Measurements from ENCODE around the gene PKD1. TPM values are rescaled to one million over a fixed set of nuclear protein-coding genes. Genes with fewer than 3 reads are reported as not detected.

PKD1 gene
- total RNA-seq, 1 experiment from 2014 or later, result 45.6 TPM

DNA sequence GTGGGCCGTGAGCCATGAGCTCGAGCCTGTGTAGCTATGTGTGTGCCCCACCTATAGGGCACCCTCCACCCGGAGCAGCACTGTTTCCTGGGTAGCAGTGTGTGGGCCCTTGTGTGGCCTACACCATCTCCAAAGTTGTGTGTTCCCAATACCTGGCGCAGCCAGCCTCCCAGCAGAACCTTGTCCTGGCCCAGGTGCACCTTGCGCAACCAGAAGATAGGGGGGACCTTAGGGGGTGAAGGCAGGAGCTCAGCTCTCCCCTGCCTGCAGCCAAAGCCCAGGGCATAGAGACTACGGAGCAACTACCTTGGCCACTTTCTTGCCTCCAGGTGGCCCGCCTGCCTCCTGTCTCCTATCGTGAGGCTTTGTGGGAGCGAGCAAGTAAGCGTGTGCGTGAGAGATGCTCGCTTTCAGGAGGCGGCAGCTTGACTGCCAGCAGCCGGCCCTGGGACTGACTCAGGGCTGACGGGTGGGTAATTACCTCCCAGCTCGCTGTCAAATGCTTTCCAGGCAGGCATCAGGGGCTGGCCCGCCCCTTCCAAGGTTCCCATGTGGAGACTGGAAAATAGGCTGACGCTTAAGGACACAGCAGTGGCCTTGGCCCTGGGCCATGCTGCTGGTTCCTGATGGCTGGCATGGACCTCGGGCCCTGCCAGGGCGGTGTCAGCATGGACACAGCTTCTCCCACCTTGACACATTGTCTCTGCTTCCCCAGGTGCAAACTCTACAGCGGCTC, 38.9 kb upstream of the PKD1 start:
- H3K36me3 ChIP-seq (replicated peaks; ENCODE audit: control insufficient read depth, insufficient read depth, low read length), result peaks cover 18% of the 10 kb centered on the region
- no peak overlapping the region for H3K4me3 ChIP-seq (ENCODE audit: insufficient read depth, low read depth, low read length)

DNA sequence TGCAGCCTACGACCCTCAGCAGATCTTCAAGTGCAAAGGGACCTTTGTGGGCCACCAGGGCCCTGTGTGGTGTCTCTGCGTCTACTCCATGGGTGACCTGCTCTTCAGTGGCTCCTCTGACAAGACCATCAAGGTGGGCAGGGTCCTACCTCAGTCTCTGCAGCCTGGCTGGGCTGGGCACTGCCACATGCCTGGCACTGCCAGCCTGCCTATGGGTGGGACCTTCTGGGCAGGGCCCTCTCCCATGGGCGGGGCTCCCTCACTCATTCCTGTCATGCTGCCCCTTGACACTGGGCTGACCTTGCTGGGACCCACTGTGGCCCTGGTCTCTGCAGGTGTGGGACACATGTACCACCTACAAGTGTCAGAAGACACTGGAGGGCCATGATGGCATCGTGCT, 38.2 kb upstream of the PKD1 start:
- H3K4me3 ChIP-seq (ENCODE audit: insufficient read depth, low read depth, low read length), result no peak overlapping the region
- no peak for DNase-seq
- no peaks in the 10 kb centered on the region for H3K27me3 ChIP-seq (ENCODE audit: control insufficient read depth, insufficient read depth, low read length)
- H3K36me3 ChIP-seq (replicated peaks; ENCODE audit: control insufficient read depth, insufficient read depth, low read length), result peaks cover 18% of the 10 kb centered on the region

More for the DNA sequence above, 38.9 kb upstream of the PKD1 start:
- 0 out of 2 replicates have a peak, but pooled peaks cover 3% of the 10 kb centered on the region for H3K27me3 ChIP-seq (ENCODE audit: control insufficient read depth, insufficient read depth, low read length)
- DNase-seq, result no peak

GRCh38 chr16:2173366-2173765, 37.7 kb upstream of the PKD1 start:
- Histone ChIP-seq H3K36me3 (replicated peaks; ENCODE audit: control insufficient read depth, insufficient read depth, low read length) (peaks cover 18% of the 10 kb centered on the region), H3K27me3 (ENCODE audit: control insufficient read depth, insufficient read depth, low read length) (no peaks in the 10 kb centered on the region), H3K4me3 (ENCODE audit: insufficient read depth, low read depth, low read length) (no peak overlapping the region)
- DNase-seq, result no peak

- H3K4me3 ChIP-seq (ENCODE audit: insufficient read depth, low read depth, low read length), result no peak overlapping the region
- no peak for DNase-seq
- H3K36me3 ChIP-seq (replicated peaks; ENCODE audit: control insufficient read depth, insufficient read depth, low read length), result peaks cover 19% of the 10 kb centered on the region
- H3K27me3 ChIP-seq (ENCODE audit: control insufficient read depth, insufficient read depth, low read length), result no peaks in the 10 kb centered on the region
Measured at GRCh38 chr16:2172688-2173335, 37.1 kb upstream of the PKD1 start.

GRCh38 chr16:2171601-2172178, 36.0 kb upstream of the PKD1 start:
- Histone ChIP-seq H3K36me3 (replicated peaks; ENCODE audit: control insufficient read depth, insufficient read depth, low read length) (peaks cover 17% of the 10 kb centered on the region), H3K4me3 (ENCODE audit: insufficient read depth, low read depth, low read length) (no peak overlapping the region), H3K27me3 (ENCODE audit: control insufficient read depth, insufficient read depth, low read length) (no peaks in the 10 kb centered on the region)
- no peak for DNase-seq

DNA sequence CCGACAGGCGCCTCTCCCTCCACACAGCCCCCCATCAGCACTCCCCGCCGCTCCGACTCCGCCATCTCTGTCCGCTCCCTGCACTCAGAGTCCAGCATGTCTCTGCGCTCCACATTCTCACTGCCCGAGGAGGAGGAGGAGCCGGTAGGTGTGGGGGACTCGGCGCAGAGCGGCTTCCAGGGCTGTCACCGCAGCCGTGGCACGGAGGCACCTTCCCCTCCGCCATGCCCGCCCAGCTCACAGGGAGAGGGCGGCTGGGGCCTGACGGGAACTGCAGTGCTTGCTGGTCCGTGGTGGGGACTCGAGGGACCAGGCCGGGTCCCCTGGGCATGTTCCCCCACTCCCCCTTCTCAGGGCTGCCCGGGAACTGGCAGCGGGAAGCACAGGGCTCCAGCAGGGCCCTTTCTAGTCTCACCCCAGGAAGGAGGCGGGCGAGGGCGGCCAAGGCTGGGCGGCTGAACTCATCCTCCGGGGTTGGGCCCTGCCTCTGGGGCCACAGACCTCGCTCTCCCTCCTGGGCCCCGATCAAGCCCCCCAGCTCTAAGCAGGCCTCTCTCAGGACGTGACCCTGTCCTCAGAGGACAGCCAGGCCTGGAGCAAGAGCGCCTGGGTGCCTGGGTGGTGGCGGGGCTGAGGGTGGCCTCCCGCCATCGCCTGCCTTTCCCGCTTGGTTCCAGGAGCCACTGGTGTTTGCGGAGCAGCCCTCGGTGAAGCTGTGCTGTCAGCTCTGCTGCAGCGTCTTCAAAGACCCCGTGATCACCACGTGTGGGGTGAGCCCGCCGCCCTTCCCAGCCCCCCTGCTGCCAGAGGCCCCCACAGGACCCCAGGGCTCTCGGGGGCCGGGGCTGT, 35.1 kb upstream of the PKD1 start:
- Histone ChIP-seq H3K27me3 (ENCODE audit: control insufficient read depth, insufficient read depth, low read length) (no peaks in the 10 kb centered on the region), H3K4me3 (ENCODE audit: insufficient read depth, low read depth, low read length) (no peak overlapping the region), H3K36me3 (replicated peaks; ENCODE audit: control insufficient read depth, insufficient read depth, low read length) (peaks cover 20% of the 10 kb centered on the region)
- no peak for DNase-seq

GRCh38 chr16:2170080-2170479, 34.4 kb upstream of the PKD1 start:
- no peak for DNase-seq
- no peaks in the 10 kb centered on the region for H3K27me3 ChIP-seq (ENCODE audit: control insufficient read depth, insufficient read depth, low read length)
- no peak overlapping the region for H3K4me3 ChIP-seq (ENCODE audit: insufficient read depth, low read depth, low read length)
- peaks cover 18% of the 10 kb centered on the region for H3K36me3 ChIP-seq (replicated peaks; ENCODE audit: control insufficient read depth, insufficient read depth, low read length)

DNA sequence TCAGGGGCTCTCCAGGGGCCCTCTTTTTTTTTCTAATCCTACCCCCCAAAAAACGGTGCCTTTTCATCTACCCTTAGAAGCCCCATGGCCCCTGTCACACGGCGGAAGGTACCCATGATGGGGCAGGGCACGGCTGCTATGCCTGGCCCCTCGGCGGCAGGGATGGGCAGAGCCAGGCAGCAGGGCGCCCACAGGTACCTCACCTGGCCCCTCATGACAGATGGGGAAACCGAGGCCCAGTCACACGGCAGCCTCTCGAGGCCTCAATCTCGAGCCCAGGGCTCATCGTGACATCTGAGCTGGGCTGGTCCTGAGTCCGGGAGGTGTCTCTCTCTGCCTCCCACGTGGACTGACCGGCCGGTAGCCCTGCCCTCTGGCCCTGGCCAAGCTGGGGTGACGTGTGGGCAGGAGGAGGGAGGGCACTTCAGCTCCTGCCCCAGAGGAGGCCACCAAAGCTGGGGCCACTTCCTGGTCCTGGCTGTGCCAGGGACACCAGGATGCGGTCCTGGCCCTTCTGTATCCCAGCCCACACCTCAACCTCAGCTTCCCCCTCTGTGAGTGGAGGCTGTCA, 31.5 kb upstream of the PKD1 start:
- H3K27me3 ChIP-seq (ENCODE audit: control insufficient read depth, insufficient read depth, low read length), result no peaks in the 10 kb centered on the region
- peaks cover 6% of the 10 kb centered on the region for H3K36me3 ChIP-seq (replicated peaks; ENCODE audit: control insufficient read depth, insufficient read depth, low read length)
- H3K4me3 ChIP-seq (ENCODE audit: insufficient read depth, low read depth, low read length), result no peak overlapping the region
- DNase-seq, result no peak

GRCh38 chr16:2166263-2167067, 30.8 kb upstream of the PKD1 start:
- no peak for DNase-seq
- no peak overlapping the region for H3K4me3 ChIP-seq (ENCODE audit: insufficient read depth, low read depth, low read length)
- H3K36me3 ChIP-seq (replicated peaks; ENCODE audit: control insufficient read depth, insufficient read depth, low read length), result peaks cover 6% of the 10 kb centered on the region
- no peaks in the 10 kb centered on the region for H3K27me3 ChIP-seq (ENCODE audit: control insufficient read depth, insufficient read depth, low read length)

DNA sequence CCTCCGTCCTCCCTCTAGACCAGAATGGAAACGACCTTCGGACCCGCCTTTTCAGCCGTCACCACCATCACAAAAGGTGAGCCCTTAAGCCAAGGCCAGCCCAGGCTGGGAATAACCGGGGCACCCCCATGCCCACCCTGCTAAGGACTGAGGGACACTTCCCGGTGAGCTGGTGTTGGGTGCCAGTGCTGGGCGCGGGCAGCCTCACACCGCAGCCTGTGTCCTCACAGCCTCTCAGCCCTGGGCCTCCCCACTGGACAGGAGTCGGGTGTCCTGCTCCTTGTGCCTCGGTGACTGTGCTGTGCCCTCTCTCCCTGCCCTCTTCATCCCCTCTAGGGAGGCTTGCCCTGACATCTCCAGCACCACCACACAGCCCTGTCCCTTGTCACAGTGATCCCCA, 30.2 kb upstream of the PKD1 start:
- H3K4me3 ChIP-seq (ENCODE audit: insufficient read depth, low read depth, low read length), result no peak overlapping the region
- no peaks in the 10 kb centered on the region for H3K27me3 ChIP-seq (ENCODE audit: control insufficient read depth, insufficient read depth, low read length)
- DNase-seq, result no peak
- peaks cover 6% of the 10 kb centered on the region for H3K36me3 ChIP-seq (replicated peaks; ENCODE audit: control insufficient read depth, insufficient read depth, low read length)

DNA sequence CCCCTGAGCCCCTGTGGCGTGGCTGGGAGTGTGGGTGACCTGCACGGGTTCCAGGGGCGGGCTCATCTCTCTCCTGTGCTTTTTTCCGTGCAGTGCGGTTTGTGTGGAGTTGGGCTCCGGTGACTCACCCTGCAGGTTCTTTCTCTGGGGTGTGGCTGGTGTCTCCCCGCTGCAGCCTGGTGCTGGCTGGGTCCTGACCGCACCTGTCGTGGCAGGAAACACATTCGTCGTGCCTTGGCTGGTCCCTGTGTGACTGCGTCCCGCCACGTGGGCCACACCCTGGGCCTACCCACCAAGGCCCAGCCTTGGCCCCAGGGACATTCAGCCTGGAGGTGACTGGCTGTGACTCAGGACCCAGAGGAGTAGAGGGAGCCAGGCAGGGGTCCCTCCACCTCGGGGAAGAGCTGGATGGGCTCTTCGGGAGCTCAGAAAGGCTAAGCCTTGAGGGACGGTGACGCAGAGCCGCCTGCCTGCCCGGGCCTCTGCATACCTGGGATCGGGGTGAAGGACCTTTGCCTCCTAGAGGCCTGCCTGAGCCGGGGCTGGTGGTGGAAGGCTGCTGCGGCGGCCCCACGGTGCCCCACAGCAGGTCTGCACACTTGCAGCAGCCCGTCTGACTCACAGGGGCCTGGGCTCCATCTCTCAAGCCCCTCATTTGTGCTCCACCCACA, 27.6 kb upstream of the PKD1 start:
- no peak for DNase-seq
- Histone ChIP-seq H3K27me3 (ENCODE audit: control insufficient read depth, insufficient read depth, low read length) (no peaks in the 10 kb centered on the region), H3K36me3 (replicated peaks; ENCODE audit: control insufficient read depth, insufficient read depth, low read length) (peaks cover 6% of the 10 kb centered on the region), H3K4me3 (ENCODE audit: insufficient read depth, low read depth, low read length) (no peak overlapping the region)

DNA sequence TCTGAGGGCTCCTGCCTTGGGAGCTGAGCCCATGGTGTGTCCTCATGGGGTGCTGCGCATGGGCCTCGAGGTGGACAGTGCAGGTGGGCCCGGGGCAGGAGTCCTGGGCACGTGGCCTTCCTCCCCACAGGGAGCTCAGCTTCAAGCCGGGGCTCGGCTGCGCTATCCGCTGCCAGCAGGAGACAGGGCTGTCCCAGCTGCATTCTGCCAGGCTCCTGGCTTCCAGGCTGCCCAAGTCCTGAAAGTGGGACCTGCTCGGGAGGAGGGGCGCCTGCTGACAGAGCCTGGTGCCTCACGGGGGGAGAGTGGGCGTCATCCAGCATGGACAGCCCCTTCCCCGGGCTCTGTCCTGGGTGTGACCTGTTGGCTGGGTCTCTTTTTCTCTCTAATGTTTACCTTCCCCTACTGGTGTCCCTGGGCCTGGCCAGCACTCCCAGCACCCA, 27.0 kb upstream of the PKD1 start:
- Histone ChIP-seq H3K4me3 (ENCODE audit: insufficient read depth, low read depth, low read length) (no peak overlapping the region), H3K27me3 (ENCODE audit: control insufficient read depth, insufficient read depth, low read length) (no peaks in the 10 kb centered on the region), H3K36me3 (replicated peaks; ENCODE audit: control insufficient read depth, insufficient read depth, low read length) (peaks cover 4% of the 10 kb centered on the region)
- no peak for DNase-seq

DNA sequence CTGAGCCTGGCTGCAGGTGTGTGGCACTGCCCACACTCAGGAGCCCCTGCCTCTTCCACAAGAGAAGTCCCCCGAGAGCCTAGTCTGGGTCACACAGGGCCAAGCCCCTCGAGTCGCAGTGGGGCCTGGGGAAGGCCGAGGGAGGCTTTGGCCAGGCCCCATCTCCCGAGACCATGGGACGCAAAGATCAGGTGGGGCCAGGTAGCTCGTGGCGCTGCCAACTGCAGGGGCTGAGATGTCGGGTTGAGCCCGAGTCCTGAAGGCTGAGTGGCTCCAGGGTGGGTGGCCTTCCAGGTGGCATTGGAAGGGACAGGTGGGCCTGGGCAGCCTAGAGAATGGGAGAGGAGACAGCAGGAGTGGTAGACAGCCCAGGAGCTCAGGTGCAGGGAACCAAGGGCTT, 26.2 kb upstream of the PKD1 start:
- Histone ChIP-seq H3K36me3 (replicated peaks; ENCODE audit: control insufficient read depth, insufficient read depth, low read length) (peaks cover 4% of the 10 kb centered on the region), H3K4me3 (ENCODE audit: insufficient read depth, low read depth, low read length) (no peak overlapping the region), H3K27me3 (ENCODE audit: control insufficient read depth, insufficient read depth, low read length) (no peaks in the 10 kb centered on the region)
- no peak for DNase-seq

Measured in H7 (cell line).